Astrocyte of the cerebellum (primary cell): ENCODE data around the gene YPEL2.
"Not testable (repeated sequence)": the region's sequence is repeated elsewhere in the genome, so short reads cannot be mapped to it uniquely, and the experiment has no call there.

Source experiments
- DNase-seq: peaks from one replicate; pipeline ENCODE4 v3.0.0-alpha.2; 2011; ENCODE audit warnings: low read depth
- H3K4me3 ChIP-seq: 2 replicates; pipeline ENCODE4 v1.5.1; 2011; ENCODE audit warnings: mild to moderate bottlenecking, low read depth, low read length, moderate library complexity
- CTCF ChIP-seq: IDR thresholded peaks from 2 replicates; pipeline ENCODE4 v1.5.1; 2012; ENCODE audit warnings: low read length, low read depth, moderate library complexity, mild to moderate bottlenecking; ENCODE audit errors: missing control alignments
- in situ Hi-C: cut with HindIII; loops from 2 replicates; pipeline ENCODE4 v1.10.0; 2017; ENCODE audit warnings: low sequenced_read_pairs

The YPEL2 gene

GRCh38 chr17:59391021-59391420 lies 59.6 kb downstream of the YPEL2 start:
- TF ChIP-seq CTCF, result no peak
- H3K4me3 ChIP-seq, result no peak overlapping the region
- in situ Hi-C loops, result no loop called here
- no peak for DNase-seq

- no peak for DNase-seq
- no peak for TF ChIP-seq CTCF
- in situ Hi-C loops, result no loop called here
- no peak overlapping the region for H3K4me3 ChIP-seq
Observed at GRCh38 chr17:59392973-59393679, 61.7 kb downstream of the YPEL2 start.

GRCh38 chr17:59393742-59394410 lies 62.4 kb downstream of the YPEL2 start:
- in situ Hi-C loops, DNase-seq, H3K4me3 ChIP-seq: not testable (repeated sequence)

- no peak for DNase-seq
- TF ChIP-seq CTCF, result no peak
- in situ Hi-C loops, result no loop called here
- H3K4me3 ChIP-seq, result no peak overlapping the region
Observed at GRCh38 chr17:59396134-59396826, 64.8 kb downstream of the YPEL2 start.

GRCh38 chr17:59397316-59398073 lies 66.0 kb downstream of the YPEL2 start:
- DNase-seq, result no peak
- in situ Hi-C loops, result no loop called here
- H3K4me3 ChIP-seq, result no peak overlapping the region
- no peak for TF ChIP-seq CTCF

GRCh38 chr17:59399914-59400313 lies 68.5 kb downstream of the YPEL2 start:
- TF ChIP-seq CTCF, result no peak
- H3K4me3 ChIP-seq, result no peak overlapping the region
- in situ Hi-C loops, result no loop called here
- DNase-seq, result no peak
